Measurements from ENCODE around the gene TRABD2B.

TRABD2B gene

GRCh38 chr1:47812904-47813514, 184.2 kb downstream of the TRABD2B start:
- TF ChIP-seq CTCF (IDR thresholded peaks at IDR 0.05; ENCODE audit: control insufficient read depth, extremely low read depth, insufficient read depth) = no peak
- H3K4me3 ChIP-seq (ENCODE audit: low read depth, low read length) = no peak overlapping the region
- no peak for DNase-seq (ENCODE audit: low read depth)

DNA sequence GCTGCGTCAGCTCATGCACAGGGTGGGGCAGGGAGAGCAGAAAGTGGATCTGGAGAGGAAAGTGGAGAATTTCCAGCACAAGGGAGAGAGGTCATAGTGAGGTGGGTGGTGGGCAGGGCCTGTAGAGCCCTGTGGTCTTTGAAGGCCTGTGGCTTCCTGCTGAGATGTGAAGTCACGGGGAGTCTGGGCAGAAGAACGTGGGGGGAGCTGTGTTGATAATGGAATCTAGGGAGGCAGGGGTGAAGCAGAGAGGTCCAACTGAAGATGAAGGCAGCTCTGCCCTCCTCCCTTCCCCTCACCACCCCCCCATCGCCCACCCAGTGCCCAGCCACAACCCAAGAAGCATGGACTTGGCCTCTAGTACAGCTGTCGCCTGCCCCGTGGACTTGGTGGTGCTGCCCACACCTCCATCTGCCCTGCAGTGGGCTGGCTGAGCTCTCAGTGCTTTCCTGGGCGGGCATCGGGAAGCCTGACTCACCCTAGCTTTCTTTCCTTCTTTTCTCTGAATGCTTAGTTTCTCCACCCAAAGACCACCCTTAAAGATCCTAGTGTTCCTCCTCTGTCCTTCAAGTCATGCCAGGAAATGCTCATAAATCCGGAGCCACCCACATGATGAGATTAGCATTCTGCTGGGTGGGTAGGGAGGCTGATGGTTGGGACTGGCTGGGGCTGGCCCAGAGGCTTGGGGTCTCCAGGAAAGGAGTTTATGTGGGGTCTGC, 186.1 kb downstream of the TRABD2B start:
- TF ChIP-seq CTCF (IDR thresholded peaks at IDR 0.05; ENCODE audit: control insufficient read depth, extremely low read depth, insufficient read depth) = no peak
- DNase-seq (ENCODE audit: low read depth) = no peak
- H3K4me3 ChIP-seq (ENCODE audit: low read depth, low read length) = no peak overlapping the region

GRCh38 chr1:47809301-47810084, 187.7 kb downstream of the TRABD2B start:
- TF ChIP-seq CTCF (IDR thresholded peaks at IDR 0.05; ENCODE audit: control insufficient read depth, extremely low read depth, insufficient read depth) = no peak
- H3K4me3 ChIP-seq (ENCODE audit: low read depth, low read length) = no peak overlapping the region
- DNase-seq (ENCODE audit: low read depth) = peak; percentile 23

GRCh38 chr1:47808612-47809011, 188.6 kb downstream of the TRABD2B start:
- DNase-seq (ENCODE audit: low read depth) = no peak
- TF ChIP-seq CTCF (IDR thresholded peaks at IDR 0.05; ENCODE audit: control insufficient read depth, extremely low read depth, insufficient read depth) = no peak

DNA sequence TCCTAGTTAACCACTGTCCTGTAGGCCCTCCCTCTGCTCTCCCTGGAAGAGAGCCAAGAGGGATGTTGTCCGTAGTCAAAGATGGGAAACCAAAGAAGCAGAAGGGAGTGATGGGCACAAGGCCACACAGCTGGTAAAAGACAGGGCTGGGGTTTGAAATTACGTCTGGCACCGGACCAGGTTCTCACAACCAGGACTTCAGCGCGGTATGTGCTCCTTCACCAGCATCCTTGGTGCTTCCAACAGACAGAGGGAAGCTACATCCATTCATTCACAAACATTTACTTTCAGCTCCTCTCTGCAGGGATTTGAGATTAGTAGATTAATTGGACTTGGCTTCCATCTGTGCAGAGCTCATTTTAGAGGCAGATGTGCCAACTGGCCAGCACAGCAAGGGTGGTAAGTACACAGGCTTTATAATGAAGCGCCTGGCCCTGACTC, 191.2 kb downstream of the TRABD2B start:
- DNase-seq (ENCODE audit: low read depth) = no peak

More at GRCh38 chr1:47808612-47809011, 188.6 kb downstream of the TRABD2B start:
- no peak overlapping the region for H3K4me3 ChIP-seq (ENCODE audit: low read depth, low read length)

GRCh38 chr1:47805018-47805417, 192.2 kb downstream of the TRABD2B start:
- TF ChIP-seq CTCF (IDR thresholded peaks at IDR 0.05; ENCODE audit: control insufficient read depth, extremely low read depth, insufficient read depth) = no peak
- DNase-seq (ENCODE audit: low read depth) = no peak
- no peak overlapping the region for H3K4me3 ChIP-seq (ENCODE audit: low read depth, low read length)

More for the DNA sequence above, 191.2 kb downstream of the TRABD2B start:
- no peak overlapping the region for H3K4me3 ChIP-seq (ENCODE audit: low read depth, low read length)
- no peak for TF ChIP-seq CTCF (IDR thresholded peaks at IDR 0.05; ENCODE audit: control insufficient read depth, extremely low read depth, insufficient read depth)
